ENCODE data around the gene OPRL1.
A peak's percentile ranks its signal among the peaks of the same experiment; 100 is the strongest.

OPRL1 gene

DNA sequence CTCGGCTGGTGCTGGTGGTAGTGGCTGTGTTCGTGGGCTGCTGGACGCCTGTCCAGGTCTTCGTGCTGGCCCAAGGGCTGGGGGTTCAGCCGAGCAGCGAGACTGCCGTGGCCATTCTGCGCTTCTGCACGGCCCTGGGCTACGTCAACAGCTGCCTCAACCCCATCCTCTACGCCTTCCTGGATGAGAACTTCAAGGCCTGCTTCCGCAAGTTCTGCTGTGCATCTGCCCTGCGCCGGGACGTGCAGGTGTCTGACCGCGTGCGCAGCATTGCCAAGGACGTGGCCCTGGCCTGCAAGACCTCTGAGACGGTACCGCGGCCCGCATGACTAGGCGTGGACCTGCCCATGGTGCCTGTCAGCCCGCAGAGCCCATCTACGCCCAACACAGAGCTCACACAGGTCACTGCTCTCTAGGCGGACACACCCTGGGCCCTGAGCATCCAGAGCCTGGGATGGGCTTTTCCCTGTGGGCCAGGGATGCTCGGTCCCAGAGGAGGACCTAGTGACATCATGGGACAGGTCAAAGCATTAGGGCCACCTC lies 18.7 kb downstream of the OPRL1 start:
- Histone ChIP-seq H3K4me1 (ENCODE audit: control insufficient read depth, insufficient read depth, low read length) (no peaks in the 10 kb centered on the region), H3K4me3 (ENCODE audit: low read depth, low read length) (no peak overlapping the region), H3K9me3 (ENCODE audit: control insufficient read depth, insufficient read depth, low read depth, low read length) (no peaks in the 10 kb centered on the region), H3K36me3 (ENCODE audit: control insufficient read depth in 2 of 2, insufficient read depth in 1 of 2, low read length in 2 of 2) (no peaks in the 10 kb centered on the region), H3K27ac (ENCODE audit: extremely low read depth, low read depth, low read length) (no peak overlapping the region)
- POLR2A ChIA-PET: interaction anchor here (1.0 kb wide), 1 partner anchor 19 kb away, joined by 3 read pairs; the partner anchor contains the start of gene OPRL1
- TF ChIP-seq SP3 (tag by site-specific recombination; IDR thresholded peaks at IDR 0.05): no peak
- no peak for TF ChIP-seq ZNF248 (tag by site-specific recombination; IDR thresholded peaks at IDR 0.05)
- CTCF ChIA-PET: no interaction called here

DNA sequence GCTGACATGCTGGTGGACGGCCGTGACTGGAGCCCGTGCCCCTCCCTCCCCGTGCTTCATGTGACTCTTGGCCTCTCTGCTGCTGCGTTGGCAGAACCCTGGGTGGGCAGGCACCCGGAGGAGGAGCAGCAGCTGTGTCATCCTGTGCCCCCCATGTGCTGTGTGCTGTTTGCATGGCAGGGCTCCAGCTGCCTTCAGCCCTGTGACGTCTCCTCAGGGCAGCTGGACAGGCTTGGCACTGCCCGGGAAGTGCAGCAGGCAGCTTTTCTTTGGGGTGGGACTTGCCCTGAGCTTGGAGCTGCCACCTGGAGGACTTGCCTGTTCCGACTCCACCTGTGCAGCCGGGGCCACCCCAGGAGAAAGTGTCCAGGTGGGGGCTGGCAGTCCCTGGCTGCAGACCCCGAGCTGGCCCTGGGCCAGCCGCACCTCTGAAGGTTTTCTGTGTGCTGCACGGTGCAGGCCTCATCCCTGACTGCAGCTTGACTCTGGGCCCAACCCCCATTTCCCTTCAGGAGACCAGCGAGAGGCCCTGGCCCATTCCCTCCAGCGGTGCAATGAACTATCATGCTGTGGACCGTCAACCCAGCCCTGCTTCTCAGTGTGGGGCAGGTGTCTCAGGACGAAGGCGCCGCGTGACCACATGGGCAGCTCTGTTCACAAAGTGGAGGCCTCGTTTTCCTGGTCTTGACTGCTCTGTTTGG lies 19.4 kb downstream of the OPRL1 start:
- Histone ChIP-seq H3K36me3 (ENCODE audit: control insufficient read depth in 2 of 2, insufficient read depth in 1 of 2, low read length in 2 of 2) (no peaks in the 10 kb centered on the region), H3K9me3 (ENCODE audit: control insufficient read depth, insufficient read depth, low read depth, low read length) (no peaks in the 10 kb centered on the region), H3K4me3 (ENCODE audit: low read depth, low read length) (no peak overlapping the region), H3K4me1 (ENCODE audit: control insufficient read depth, insufficient read depth, low read length) (no peaks in the 10 kb centered on the region), H3K27ac (ENCODE audit: extremely low read depth, low read depth, low read length) (no peak overlapping the region)
- ChIA-PET CTCF (interaction anchor here (0.6 to 1.1 kb wide), 3 partner anchors 16 to 42 kb away, joined by 3 to 6 read pairs (median 3); no protein-coding TSS in a partner anchor), POLR2A (interaction anchor here (1.0 kb wide), 1 partner anchor 19 kb away, joined by 3 read pairs; the partner anchor contains the start of gene OPRL1)
- TF ChIP-seq ZIC2 (tag by site-specific recombination; IDR thresholded peaks at IDR 0.05) (peak; percentile 33; the same call in 1 of the 2 replicates), ZNF175 (tag by site-specific recombination; IDR thresholded peaks at IDR 0.05) (no peak)
- TF ChIP-seq, protein P1, sequence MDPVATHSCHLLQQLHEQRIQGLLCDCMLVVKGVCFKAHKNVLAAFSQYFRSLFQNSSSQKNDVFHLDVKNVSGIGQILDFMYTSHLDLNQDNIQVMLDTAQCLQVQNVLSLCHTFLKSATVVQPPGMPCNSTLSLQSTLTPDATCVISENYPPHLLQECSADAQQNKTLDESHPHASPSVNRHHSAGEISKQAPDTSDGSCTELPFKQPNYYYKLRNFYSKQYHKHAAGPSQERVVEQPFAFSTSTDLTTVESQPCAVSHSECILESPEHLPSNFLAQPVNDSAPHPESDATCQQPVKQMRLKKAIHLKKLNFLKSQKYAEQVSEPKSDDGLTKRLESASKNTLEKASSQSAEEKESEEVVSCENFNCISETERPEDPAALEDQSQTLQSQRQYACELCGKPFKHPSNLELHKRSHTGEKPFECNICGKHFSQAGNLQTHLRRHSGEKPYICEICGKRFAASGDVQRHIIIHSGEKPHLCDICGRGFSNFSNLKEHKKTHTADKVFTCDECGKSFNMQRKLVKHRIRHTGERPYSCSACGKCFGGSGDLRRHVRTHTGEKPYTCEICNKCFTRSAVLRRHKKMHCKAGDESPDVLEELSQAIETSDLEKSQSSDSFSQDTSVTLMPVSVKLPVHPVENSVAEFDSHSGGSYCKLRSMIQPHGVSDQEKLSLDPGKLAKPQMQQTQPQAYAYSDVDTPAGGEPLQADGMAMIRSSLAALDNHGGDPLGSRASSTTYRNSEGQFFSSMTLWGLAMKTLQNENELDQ (tag by site-specific recombination; IDR thresholded peaks at IDR 0.05; ENCODE audit: low read depth): no peak

DNA sequence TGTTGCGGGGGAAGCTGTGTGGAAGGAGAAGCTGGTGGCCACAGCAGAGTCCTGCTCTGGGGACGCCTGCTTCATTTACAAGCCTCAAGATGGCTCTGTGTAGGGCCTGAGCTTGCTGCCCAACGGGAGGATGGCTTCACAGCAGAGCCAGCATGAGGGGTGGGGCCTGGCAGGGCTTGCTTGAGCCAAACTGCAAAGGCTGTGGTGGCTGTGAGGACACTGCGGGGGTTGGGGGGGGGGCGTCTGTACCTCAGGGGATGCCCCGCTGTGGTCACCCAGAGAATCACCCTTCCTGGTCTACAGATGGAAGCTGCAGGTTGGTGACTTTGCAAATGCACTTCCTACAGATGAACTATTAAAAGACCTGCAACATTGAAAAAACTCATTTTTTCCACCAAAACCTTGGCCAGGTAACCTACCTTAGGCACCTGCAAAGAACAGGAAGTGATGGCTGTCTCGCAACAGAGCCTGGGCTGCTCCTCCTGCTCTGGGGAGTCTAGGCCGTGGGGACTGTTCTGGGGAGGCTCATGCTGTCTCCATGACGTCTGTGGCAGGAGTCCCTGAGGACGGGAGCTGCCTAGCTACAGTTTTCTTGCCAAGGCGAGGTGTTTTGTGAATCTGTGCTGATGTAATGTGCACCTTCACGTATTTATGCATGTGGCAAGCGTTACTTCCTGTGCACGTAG lies 20.1 kb downstream of the OPRL1 start:
- Histone ChIP-seq H3K36me3 (ENCODE audit: control insufficient read depth in 2 of 2, insufficient read depth in 1 of 2, low read length in 2 of 2) (no peaks in the 10 kb centered on the region), H3K4me1 (ENCODE audit: control insufficient read depth, insufficient read depth, low read length) (no peaks in the 10 kb centered on the region), H3K27ac (ENCODE audit: extremely low read depth, low read depth, low read length) (no peak overlapping the region), H3K4me3 (ENCODE audit: low read depth, low read length) (no peak overlapping the region), H3K9me3 (ENCODE audit: control insufficient read depth, insufficient read depth, low read depth, low read length) (no peaks in the 10 kb centered on the region)
- TF ChIP-seq HIC1 (tag by site-specific recombination; IDR thresholded peaks at IDR 0.05) (no peak), ZNF175 (tag by site-specific recombination; IDR thresholded peaks at IDR 0.05) (no peak), GLI2 (tag by site-specific recombination; IDR thresholded peaks at IDR 0.05; ENCODE audit: borderline replicate concordance, low read depth) (no peak), ZNF138 (tag by site-specific recombination; IDR thresholded peaks at IDR 0.05; ENCODE audit: borderline replicate concordance) (no peak), ZNF248 (tag by site-specific recombination; IDR thresholded peaks at IDR 0.05) (no peak)
- POLR2A ChIA-PET: no interaction called here
- CTCF ChIA-PET: interaction anchor here (0.6 to 1.1 kb wide), 4 partner anchors 16 to 159 kb away, joined by 3 to 6 read pairs (median 3); no protein-coding TSS in a partner anchor

DNA sequence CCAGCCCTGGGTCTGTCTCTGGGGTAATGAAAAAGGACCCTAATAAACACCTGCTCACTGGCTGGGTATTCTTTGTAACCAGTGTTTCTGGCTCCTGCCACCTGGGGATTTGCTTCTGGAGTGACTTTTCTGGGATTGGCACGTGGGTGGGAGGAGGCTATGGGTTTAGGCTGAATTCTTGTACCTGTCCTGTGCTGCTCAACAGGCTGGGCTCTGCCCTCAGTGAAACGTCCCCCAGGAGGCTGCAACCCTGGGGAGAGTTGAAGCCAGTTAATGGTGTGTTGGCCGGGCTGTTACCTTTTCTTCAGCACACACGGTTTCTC lies 20.6 kb downstream of the OPRL1 start:
- H3K4me3 ChIP-seq (ENCODE audit: low read depth, low read length): no peak overlapping the region
- H3K27ac ChIP-seq (ENCODE audit: extremely low read depth, low read depth, low read length): no peak overlapping the region
- H3K4me1 ChIP-seq (ENCODE audit: control insufficient read depth, insufficient read depth, low read length): no peaks in the 10 kb centered on the region
- ChIA-PET POLR2A (no interaction called here), CTCF (interaction anchor here (0.6 to 0.8 kb wide), 2 partner anchors 10 to 158 kb away, joined by 3 read pairs; no protein-coding TSS in a partner anchor)
- TF ChIP-seq HIC1 (tag by site-specific recombination; IDR thresholded peaks at IDR 0.05): no peak
- no peak for TF ChIP-seq KLF1 (tag by site-specific recombination; IDR thresholded peaks at IDR 0.05)
- no peak for TF ChIP-seq ZNF394 (tag by site-specific recombination; IDR thresholded peaks at IDR 0.05; ENCODE audit: borderline replicate concordance)
- no peaks in the 10 kb centered on the region for H3K36me3 ChIP-seq (ENCODE audit: control insufficient read depth in 2 of 2, insufficient read depth in 1 of 2, low read length in 2 of 2)
- H3K9me3 ChIP-seq (ENCODE audit: control insufficient read depth, insufficient read depth, low read depth, low read length): no peaks in the 10 kb centered on the region

Measured in HEK293 (cell line).